LNCaP clone FGC (cell line): ENCODE data around the gene BTG1.

Experiments used
- DNase-seq: peaks from one replicate; pipeline ENCODE4 v3.0.0-alpha.2; 2011; ENCODE audit warnings: low read depth
- H3K4me3 ChIP-seq: 2 replicates; pipeline ENCODE4 v1.5.1; 2011; ENCODE audit warnings: mild to moderate bottlenecking, low read depth, low read length, control low read depth
- TF ChIP-seq, protein P1 (sequence below): IDR thresholded peaks from 2 replicates; pipeline ENCODE4 v1.5.1; 2012; ENCODE audit warnings: mild to moderate bottlenecking; ENCODE audit not compliant: control insufficient read depth, insufficient read depth; ENCODE audit errors: extremely low read depth

Gene BTG1, protein sequence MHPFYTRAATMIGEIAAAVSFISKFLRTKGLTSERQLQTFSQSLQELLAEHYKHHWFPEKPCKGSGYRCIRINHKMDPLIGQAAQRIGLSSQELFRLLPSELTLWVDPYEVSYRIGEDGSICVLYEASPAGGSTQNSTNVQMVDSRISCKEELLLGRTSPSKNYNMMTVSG

DNA sequence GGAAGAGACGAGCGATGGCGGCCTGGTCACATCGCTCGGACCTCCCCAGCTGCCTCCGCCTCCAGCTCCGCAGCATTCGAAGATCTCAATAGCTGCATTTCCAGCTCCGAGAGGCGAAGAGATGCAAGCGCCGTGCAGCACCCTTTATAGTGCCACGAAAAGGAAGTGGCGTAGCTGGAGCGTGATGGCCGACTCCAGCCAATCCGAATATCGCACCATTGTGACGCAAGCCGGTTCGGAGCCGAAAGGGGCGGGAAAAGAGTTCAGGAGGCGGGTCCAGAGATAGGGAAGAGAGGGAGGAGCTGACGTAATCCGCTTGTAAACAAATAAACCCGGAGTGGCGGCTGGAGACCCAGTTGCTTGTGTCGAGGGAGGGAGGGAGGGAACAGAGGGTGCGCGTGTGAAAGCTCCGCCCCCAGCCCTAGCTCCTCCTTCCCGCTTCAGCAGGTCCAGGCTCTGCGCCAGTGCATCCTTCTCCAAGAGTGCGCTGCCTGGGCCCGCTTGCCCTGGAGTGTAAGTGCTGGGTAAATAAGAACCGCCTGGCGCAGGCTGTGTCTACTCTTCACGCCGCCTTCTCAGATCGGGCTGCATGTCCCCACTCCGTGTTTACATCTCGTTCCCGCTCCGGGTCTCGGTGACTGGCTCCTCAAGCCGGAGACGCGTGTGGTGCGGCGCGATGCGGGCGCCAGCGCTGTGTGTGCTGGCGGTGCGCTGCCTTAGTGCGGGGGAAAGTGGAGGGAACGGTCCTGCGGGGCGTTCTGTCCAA is at the start of gene BTG1:
Gene BTG1, minus strand, starts transcription at position 116 of the 766 bp plus-strand sequence. CDS start 311 bp downstream, outside the sequence.
- peak within 1 kb of the TSS; percentile 78 for H3K4me3 ChIP-seq
- TF ChIP-seq, protein P1, sequence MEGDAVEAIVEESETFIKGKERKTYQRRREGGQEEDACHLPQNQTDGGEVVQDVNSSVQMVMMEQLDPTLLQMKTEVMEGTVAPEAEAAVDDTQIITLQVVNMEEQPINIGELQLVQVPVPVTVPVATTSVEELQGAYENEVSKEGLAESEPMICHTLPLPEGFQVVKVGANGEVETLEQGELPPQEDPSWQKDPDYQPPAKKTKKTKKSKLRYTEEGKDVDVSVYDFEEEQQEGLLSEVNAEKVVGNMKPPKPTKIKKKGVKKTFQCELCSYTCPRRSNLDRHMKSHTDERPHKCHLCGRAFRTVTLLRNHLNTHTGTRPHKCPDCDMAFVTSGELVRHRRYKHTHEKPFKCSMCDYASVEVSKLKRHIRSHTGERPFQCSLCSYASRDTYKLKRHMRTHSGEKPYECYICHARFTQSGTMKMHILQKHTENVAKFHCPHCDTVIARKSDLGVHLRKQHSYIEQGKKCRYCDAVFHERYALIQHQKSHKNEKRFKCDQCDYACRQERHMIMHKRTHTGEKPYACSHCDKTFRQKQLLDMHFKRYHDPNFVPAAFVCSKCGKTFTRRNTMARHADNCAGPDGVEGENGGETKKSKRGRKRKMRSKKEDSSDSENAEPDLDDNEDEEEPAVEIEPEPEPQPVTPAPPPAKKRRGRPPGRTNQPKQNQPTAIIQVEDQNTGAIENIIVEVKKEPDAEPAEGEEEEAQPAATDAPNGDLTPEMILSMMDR, result 0 out of 2 replicates have a peak, but pooled peaks have one; percentile 1
- DNase-seq, result peak; percentile 100

DNA sequence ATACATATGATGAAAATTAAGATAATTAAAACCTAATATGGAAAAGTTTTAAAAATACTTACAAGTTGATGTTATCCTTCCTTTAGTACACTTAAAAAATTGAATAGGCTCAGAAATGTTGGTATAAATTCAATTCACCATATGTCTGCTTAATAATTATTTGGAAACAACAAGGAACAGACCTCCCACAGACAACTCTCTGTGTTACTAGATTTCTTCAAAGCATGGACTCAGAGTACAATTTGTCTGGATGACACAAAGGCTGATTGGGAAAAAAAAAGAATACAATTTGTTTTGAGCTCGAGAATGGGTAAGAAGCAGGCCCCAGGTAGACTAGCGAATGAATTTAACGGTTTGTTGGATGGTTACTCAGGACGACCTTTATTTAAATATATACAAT is 48.9 kb upstream of the BTG1 start:
- TF ChIP-seq, protein P1, result no peak
- no peak overlapping the region for H3K4me3 ChIP-seq
- no peak for DNase-seq

DNA sequence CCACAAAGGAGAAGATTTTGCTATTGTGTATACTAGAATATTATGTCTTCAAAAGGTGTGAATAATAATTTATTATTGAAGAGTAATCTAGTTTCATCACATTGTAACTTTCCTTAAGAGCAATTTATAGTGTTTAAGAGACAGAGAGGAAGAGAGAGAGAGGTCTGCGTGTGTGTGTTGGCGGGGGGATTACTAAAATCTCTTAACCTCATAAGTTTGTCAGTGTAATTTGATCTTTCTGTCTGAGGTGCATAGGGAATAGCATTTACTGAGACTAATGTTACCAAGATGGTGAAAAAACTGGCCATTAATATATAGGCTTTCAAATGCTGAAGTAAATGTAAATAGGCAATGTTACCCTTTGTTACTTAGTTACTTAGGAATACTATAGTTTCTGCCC is 48.2 kb upstream of the BTG1 start:
- H3K4me3 ChIP-seq, result no peak overlapping the region
- TF ChIP-seq, protein P1, result no peak
- DNase-seq, result no peak

DNA sequence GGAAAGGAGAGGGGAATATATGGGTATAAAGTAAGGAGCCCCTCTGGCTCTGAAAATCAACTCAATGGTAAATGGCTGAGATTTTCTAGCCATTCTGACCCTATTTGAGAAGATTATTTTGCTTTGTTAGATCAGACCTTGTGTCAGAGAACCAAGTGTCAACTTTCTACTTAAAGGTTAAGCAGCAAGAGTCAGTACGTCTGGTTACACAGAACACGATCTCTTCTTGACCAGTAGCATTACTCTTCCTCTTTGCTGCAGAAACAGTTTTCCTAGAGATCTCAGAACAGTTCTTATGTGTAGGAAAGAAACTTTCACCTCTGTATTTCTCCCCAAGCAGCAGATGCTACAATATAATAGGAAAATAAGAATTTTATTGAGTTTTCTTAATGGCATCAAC is 47.4 kb upstream of the BTG1 start:
- DNase-seq, result no peak
- TF ChIP-seq, protein P1, result no peak
- H3K4me3 ChIP-seq, result no peak overlapping the region

DNA sequence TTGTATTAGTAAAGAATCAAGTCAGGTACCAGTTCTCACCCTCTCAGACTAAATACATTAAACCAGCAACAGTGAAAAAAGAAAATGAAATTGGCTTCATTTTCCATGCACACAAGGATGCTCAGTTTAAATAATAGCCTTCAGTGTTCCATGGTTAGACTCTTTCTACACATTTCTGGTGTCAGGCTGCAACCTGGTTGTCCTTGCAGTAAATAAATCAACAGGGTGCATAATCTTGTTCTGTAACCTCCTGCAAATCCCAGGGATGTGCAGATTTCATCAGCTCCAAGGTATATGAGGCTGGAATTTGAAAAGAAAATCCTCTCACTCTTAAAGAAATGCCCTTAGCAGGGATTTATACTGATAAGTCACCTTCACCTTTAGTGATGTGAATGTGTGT is 46.7 kb upstream of the BTG1 start:
- no peak overlapping the region for H3K4me3 ChIP-seq
- DNase-seq, result no peak
- TF ChIP-seq, protein P1, result no peak

DNA sequence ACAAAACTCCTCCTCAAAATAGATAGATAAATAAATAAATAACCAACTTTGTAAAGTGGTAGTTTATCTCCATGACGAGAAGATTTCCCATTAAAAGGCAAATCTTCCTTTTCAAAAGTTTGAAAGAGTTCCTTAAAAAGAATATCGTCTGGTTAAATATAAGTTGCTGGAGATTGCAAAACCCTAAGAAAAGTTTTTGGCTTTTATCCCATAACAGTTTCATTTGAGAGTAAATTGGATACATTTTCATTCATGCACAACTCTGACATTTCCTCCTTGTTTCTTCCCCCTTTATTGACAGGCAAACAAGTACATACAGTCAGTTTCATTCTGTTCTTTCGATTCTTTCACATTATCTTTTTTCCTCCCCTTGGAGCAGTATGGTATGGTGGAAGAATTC is 45.4 kb upstream of the BTG1 start:
- TF ChIP-seq, protein P1, result no peak
- no peak for DNase-seq
- no peak overlapping the region for H3K4me3 ChIP-seq
